T47D (cell line): ENCODE measurements around the gene OPN3.
A peak's percentile ranks its signal among the peaks of the same experiment; 100 is the strongest.
"Not testable (repeated sequence)": the region's sequence is repeated elsewhere in the genome, so short reads cannot be mapped to it uniquely, and the experiment has no call there.

ENCODE experiments used
- DNase-seq, 2 experiments: peaks; one replicate each; pipeline versions ENCODE4 v3.0.0 to v3.0.0-alpha.2; 2011 to 2012; ENCODE audit warnings: low read depth in 1 of 2, low spot score in 1 of 2
- JUND ChIP-seq: IDR thresholded peaks from 2 replicates; pipeline ENCODE4 v1.6.1; 2012; ENCODE audit warnings: low read depth
- in situ Hi-C: cut with HindIII; loops from 2 replicates; pipeline ENCODE4 v1.10.0; 2016; ENCODE audit warnings: low sequenced_read_pairs, low pct_unique_long_range_greater_than_20kb

OPN3 gene

GRCh38 chr1:241640149-241640866 lies at the start of gene OPN3, which contains the start of gene CHML:
Gene OPN3 (minus strand): TSS chr1:241640369. CDS start chr1:241640254, 115 bp downstream.
Gene CHML (minus strand): TSS chr1:241640369. CDS start chr1:241635766, 4,603 bp downstream.
- DNase-seq, result peak; percentile 94 to 98
- no peak for TF ChIP-seq JUND
- in situ Hi-C loops, result no loop called here

GRCh38 chr1:241688940-241689368 lies 48.8 kb upstream of the OPN3 start:
- in situ Hi-C loops, result no loop called here
- DNase-seq, result no peak
- TF ChIP-seq JUND, result no peak

GRCh38 chr1:241684108-241684507 lies 43.9 kb upstream of the OPN3 start:
- no peak for TF ChIP-seq JUND
- in situ Hi-C loops, result no loop called here
- DNase-seq, result no peak

GRCh38 chr1:241682921-241683320 lies 42.8 kb upstream of the OPN3 start:
- no peak for DNase-seq
- TF ChIP-seq JUND, result no peak
- in situ Hi-C loops, result no loop called here

- in situ Hi-C loops, DNase-seq: not testable (repeated sequence)
Observed at GRCh38 chr1:241681861-241682448, 41.8 kb upstream of the OPN3 start.

GRCh38 chr1:241679961-241680360 lies 39.8 kb upstream of the OPN3 start:
- no peak for TF ChIP-seq JUND
- in situ Hi-C loops, result no loop called here

GRCh38 chr1:241679404-241679803 lies 39.2 kb upstream of the OPN3 start:
- no peak for TF ChIP-seq JUND
- in situ Hi-C loops, result no loop called here
- no peak for DNase-seq

More at GRCh38 chr1:241679961-241680360, 39.8 kb upstream of the OPN3 start:
- DNase-seq, result no peak

GRCh38 chr1:241678536-241678935 lies 38.4 kb upstream of the OPN3 start:
- no peak for DNase-seq
- TF ChIP-seq JUND, result no peak
- in situ Hi-C loops, result no loop called here

GRCh38 chr1:241677201-241677600 lies 37.0 kb upstream of the OPN3 start:
- no peak for DNase-seq
- in situ Hi-C loops, result no loop called here
- TF ChIP-seq JUND, result no peak

GRCh38 chr1:241675983-241676382 lies 35.8 kb upstream of the OPN3 start:
- no peak for TF ChIP-seq JUND
- in situ Hi-C loops, result no loop called here
- DNase-seq, result no peak

- in situ Hi-C loops, result no loop called here
- no peak for DNase-seq
- no peak for TF ChIP-seq JUND
Observed at GRCh38 chr1:241674805-241675384, 34.7 kb upstream of the OPN3 start.

GRCh38 chr1:241672301-241672700 lies 32.1 kb upstream of the OPN3 start:
- in situ Hi-C loops, result no loop called here
- TF ChIP-seq JUND, result no peak
- DNase-seq, result peak in 1 of 2 experiments; percentile 46

GRCh38 chr1:241666419-241666818 lies 26.2 kb upstream of the OPN3 start:
- in situ Hi-C loops, result no loop called here
- DNase-seq, result no peak
- no peak for TF ChIP-seq JUND
